GM21447 (cell line): Measurements from ENCODE around the gene SPAG6.
A peak's percentile ranks its signal among the peaks of the same experiment; 100 is the strongest.

Experiments used
- ATAC-seq: cut with Tn5 transposase; IDR thresholded peaks from one replicate; pipeline ENCODE4 v1.9.1; 2021; ENCODE audit not compliant: unreplicated experiment

SPAG6 gene

GRCh38 chr10:22321924-22322640 is 23.2 kb upstream of the SPAG6 start:
- ATAC-seq, result no peak

GRCh38 chr10:22322641-22323160 is 22.6 kb upstream of the SPAG6 start:
- no peak for ATAC-seq

- no peak for ATAC-seq
These were observed 21.6 kb upstream of the SPAG6 start for GRCh38 chr10:22323538-22324305.

GRCh38 chr10:22324413-22324812 is 20.9 kb upstream of the SPAG6 start:
- ATAC-seq, result no peak

- no peak for ATAC-seq
These were observed 20.4 kb upstream of the SPAG6 start for GRCh38 chr10:22324893-22325271.

- ATAC-seq, result peak; percentile 54
These were observed 19.8 kb upstream of the SPAG6 start for GRCh38 chr10:22325272-22326144.

- no peak for ATAC-seq
These were observed 19.1 kb upstream of the SPAG6 start for GRCh38 chr10:22326145-22326702.

GRCh38 chr10:22329150-22329549 is 16.1 kb upstream of the SPAG6 start:
- no peak for ATAC-seq

- no peak for ATAC-seq
These were observed 13.1 kb upstream of the SPAG6 start for GRCh38 chr10:22332116-22332692.

- no peak for ATAC-seq
These were observed 11.9 kb upstream of the SPAG6 start for GRCh38 chr10:22333167-22333974.

GRCh38 chr10:22333975-22334282 is 11.4 kb upstream of the SPAG6 start:
- ATAC-seq, result no peak

- no peak for ATAC-seq
These were observed 10.7 kb upstream of the SPAG6 start for GRCh38 chr10:22334414-22335172.

- ATAC-seq, result peak; percentile 42
These were observed 9.9 kb upstream of the SPAG6 start for GRCh38 chr10:22335173-22335933.

- ATAC-seq, result no peak
These were observed 7.0 kb upstream of the SPAG6 start for GRCh38 chr10:22338185-22338900.

- ATAC-seq, result no peak
These were observed 6.4 kb upstream of the SPAG6 start for GRCh38 chr10:22338931-22339330.

- no peak for ATAC-seq
These were observed 5.5 kb upstream of the SPAG6 start for GRCh38 chr10:22339761-22340328.

GRCh38 chr10:22340329-22341189 is 4.7 kb upstream of the SPAG6 start:
- peak; percentile 43 for ATAC-seq
